ENCODE measurements around the gene NTN1.

GRCh38 chr17:9009737-9010136, 11.6 kb upstream of the NTN1 start:
- TF ChIP-seq EZH2 (IDR thresholded peaks at IDR 0.05; ENCODE audit: insufficient read depth, poor library complexity, severe bottlenecking) (no peak), EZH2phosphoT487 (IDR thresholded peaks at IDR 0.05; ENCODE audit: insufficient read depth, low read depth) (no peak)
